ENCODE results near the gene RBM22. TPM values are rescaled to one million over a fixed set of nuclear protein-coding genes. Genes with fewer than 3 reads are reported as not detected.
"Not testable (repeated sequence)": the region's sequence is repeated elsewhere in the genome, so short reads cannot be mapped to it uniquely, and the experiment has no call there.

RBM22 gene
- 10 to 100 TPM; 40.1 to 46.9 TPM for total RNA-seq
- polyA plus RNA-seq = 10 to 100 TPM; 16.8 to 41.8 TPM
- long read RNA-seq, donor 1, transcript RBM22-201 (11 exons, 2,342 nt) = major isoform, 33 of 42 reads
- long read RNA-seq, donor 1, partial matches to known transcripts = 9 of 42 reads
- long read RNA-seq, donor 1, other reads (novel, unspliced or antisense) = 0 of 42 reads
- long read RNA-seq, donor 2, transcript RBM22-201 (11 exons, 2,342 nt) = major isoform, 11 of 19 reads
- long read RNA-seq, donor 2, partial matches to known transcripts = 6 of 19 reads
- long read RNA-seq, donor 2, other reads (novel, unspliced or antisense) = 1 of 19 reads

DNA sequence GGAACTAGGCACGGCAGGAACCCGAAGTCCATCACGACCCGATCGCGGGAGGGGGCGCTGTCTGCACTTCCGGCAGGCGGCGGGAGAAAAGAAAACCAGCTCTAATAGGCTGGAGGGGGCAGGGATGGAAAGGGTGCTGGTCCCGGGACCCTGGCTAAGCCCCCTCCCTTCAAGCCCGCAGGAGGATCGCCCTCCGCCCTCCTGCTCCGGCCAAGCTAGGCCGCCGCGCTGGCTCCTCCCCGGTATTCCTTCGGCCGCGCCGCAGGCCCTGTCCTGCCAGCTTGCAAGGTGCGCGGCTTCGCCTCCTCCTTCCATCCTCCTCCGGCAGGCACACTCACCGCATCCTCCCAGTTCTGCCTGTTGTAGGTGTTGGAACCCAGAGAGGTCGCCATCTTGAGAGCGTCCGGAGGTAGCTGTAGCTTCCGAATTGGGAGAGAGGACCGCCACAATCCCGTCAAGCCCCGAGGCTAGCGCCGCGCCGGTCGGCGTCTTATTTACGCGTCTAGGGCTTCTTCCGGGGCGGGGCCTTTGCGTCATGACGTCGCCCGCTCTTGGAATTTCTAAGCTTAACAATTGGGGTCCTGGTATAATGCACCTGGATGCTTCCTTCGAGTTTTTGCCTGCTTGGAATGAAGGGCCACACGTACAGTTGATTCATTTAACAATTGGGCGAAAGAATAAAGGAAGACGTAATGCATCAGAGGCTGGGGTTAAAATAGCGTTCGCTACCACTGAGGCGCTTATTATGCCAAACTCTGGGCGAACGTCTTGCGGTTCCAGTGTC, at the start of gene RBM22:
Gene RBM22 (minus strand): TSS at position 469 of the 784 bp plus-strand sequence. CDS start 77 bp downstream, at position 392.
- Histone ChIP-seq H3K9me3 (ENCODE audit: control insufficient read depth, low read length) (no peaks in the 10 kb centered on the region), H3K4me3 (ENCODE audit: low read length in 2 of 2) (peak within 1 kb of the TSS; percentile 68 to 94), H3K27me3 (ENCODE audit: control insufficient read depth in 1 of 2, insufficient read depth in 2 of 2, low read length in 1 of 2) (no peaks in the 10 kb centered on the region), H3K36me3 (ENCODE audit: control insufficient read depth in 1 of 2, insufficient read depth in 2 of 2, low read length in 1 of 2) (peaks cover 0 to 4% of the 10 kb centered on the region in 2 donors), H3K4me1 (ENCODE audit: control insufficient read depth in 1 of 2, insufficient read depth in 2 of 2, low read length in 2 of 2) (peaks cover 0 to 3% of the 10 kb centered on the region in 2 donors), H3K27ac (ENCODE audit: low read depth in 1 of 2, low read length in 2 of 2) (peak within 1 kb of the TSS; percentile 57 to 93)
- intact Hi-C loops (cut with DNase I) = loop anchor here (1.0 to 10.0 kb wide), 5 partner anchors 58 to 236 kb away; partner anchors contain the start of gene SMIM3 (in 1 of the 2)
- ATAC-seq (ENCODE audit: low FRiP score) = peak; percentile 99
- 0 to 1% methylated on average over 36 to 59 of the region's 59 CpGs for WGBS, 2 donors
- peak; percentile 96 to 97 for DNase-seq

GRCh38 chr5:150750469-150750868, 49.6 kb upstream of the RBM22 start:
- intact Hi-C loops (cut with DNase I) = no loop called here
- no peak for DNase-seq
- H3K4me3 ChIP-seq (ENCODE audit: low read length in 2 of 2) = no peak overlapping the region
- no peak overlapping the region for H3K27ac ChIP-seq (ENCODE audit: low read depth in 1 of 2, low read length in 2 of 2)
- H3K36me3 ChIP-seq (ENCODE audit: control insufficient read depth in 1 of 2, insufficient read depth in 2 of 2, low read length in 1 of 2) = peaks cover 2 to 3% of the 10 kb centered on the region in 2 donors
- ATAC-seq (ENCODE audit: low FRiP score) = no peak
- 51 to 56% methylated on average over 2 of the region's 2 CpGs for WGBS, 2 donors
- H3K4me1 ChIP-seq (ENCODE audit: control insufficient read depth in 1 of 2, insufficient read depth in 2 of 2, low read length in 2 of 2) = no peaks in the 10 kb centered on the region
- H3K9me3 ChIP-seq (ENCODE audit: control insufficient read depth, low read length) = no peaks in the 10 kb centered on the region
- H3K27me3 ChIP-seq (ENCODE audit: control insufficient read depth in 1 of 2, insufficient read depth in 2 of 2, low read length in 1 of 2) = no peaks in the 10 kb centered on the region

DNA sequence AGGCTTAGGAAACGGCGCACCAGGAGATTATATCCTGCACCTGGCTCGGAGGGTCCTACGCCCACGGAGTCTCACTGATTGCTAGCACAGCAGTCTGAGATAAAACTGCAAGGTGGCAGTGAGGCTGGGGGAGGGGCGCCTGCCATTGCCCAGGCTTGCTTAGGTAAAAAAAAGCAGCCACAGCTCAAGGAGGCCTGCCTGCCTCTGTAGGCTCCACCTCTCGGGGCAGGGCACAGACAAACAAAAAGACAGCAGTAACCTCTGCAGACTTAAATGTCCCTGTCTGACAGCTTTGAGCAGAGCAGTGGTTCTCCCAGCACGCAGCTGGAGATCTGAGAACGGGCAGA, 42.3 kb upstream of the RBM22 start:
- H3K27ac ChIP-seq (ENCODE audit: low read depth in 1 of 2, low read length in 2 of 2); H3K4me3 ChIP-seq (ENCODE audit: low read length in 2 of 2); H3K27me3 ChIP-seq (ENCODE audit: control insufficient read depth in 1 of 2, insufficient read depth in 2 of 2, low read length in 1 of 2); DNase-seq; ATAC-seq (ENCODE audit: low FRiP score); H3K9me3 ChIP-seq (ENCODE audit: control insufficient read depth, low read length); H3K36me3 ChIP-seq (ENCODE audit: control insufficient read depth in 1 of 2, insufficient read depth in 2 of 2, low read length in 1 of 2); H3K4me1 ChIP-seq (ENCODE audit: control insufficient read depth in 1 of 2, insufficient read depth in 2 of 2, low read length in 2 of 2); intact Hi-C loops (cut with DNase I): not testable (repeated sequence)
- WGBS, 2 donors = 96 to 98% methylated on average over 7 to 9 of the region's 9 CpGs

- DNase-seq; H3K4me1 ChIP-seq (ENCODE audit: control insufficient read depth in 1 of 2, insufficient read depth in 2 of 2, low read length in 2 of 2); H3K9me3 ChIP-seq (ENCODE audit: control insufficient read depth, low read length); H3K36me3 ChIP-seq (ENCODE audit: control insufficient read depth in 1 of 2, insufficient read depth in 2 of 2, low read length in 1 of 2); H3K27me3 ChIP-seq (ENCODE audit: control insufficient read depth in 1 of 2, insufficient read depth in 2 of 2, low read length in 1 of 2); intact Hi-C loops (cut with DNase I); H3K27ac ChIP-seq (ENCODE audit: low read depth in 1 of 2, low read length in 2 of 2); H3K4me3 ChIP-seq (ENCODE audit: low read length in 2 of 2); ATAC-seq (ENCODE audit: low FRiP score): not testable (repeated sequence)
- 88 to 93% methylated on average over 17 to 18 of the region's 18 CpGs for WGBS, 2 donors
Measured at GRCh38 chr5:150742455-150743141, 41.7 kb upstream of the RBM22 start.

GRCh38 chr5:150740992-150741391, 40.1 kb upstream of the RBM22 start:
- Histone ChIP-seq H3K27me3 (ENCODE audit: control insufficient read depth in 1 of 2, insufficient read depth in 2 of 2, low read length in 1 of 2) (no peaks in the 10 kb centered on the region), H3K27ac (ENCODE audit: low read depth in 1 of 2, low read length in 2 of 2) (no peak overlapping the region), H3K36me3 (ENCODE audit: control insufficient read depth in 1 of 2, insufficient read depth in 2 of 2, low read length in 1 of 2) (no peaks in the 10 kb centered on the region), H3K4me3 (ENCODE audit: low read length in 2 of 2) (no peak overlapping the region), H3K9me3 (ENCODE audit: control insufficient read depth, low read length) (no peaks in the 10 kb centered on the region), H3K4me1 (ENCODE audit: control insufficient read depth in 1 of 2, insufficient read depth in 2 of 2, low read length in 2 of 2) (no peaks in the 10 kb centered on the region)
- DNase-seq = no peak
- no peak for ATAC-seq (ENCODE audit: low FRiP score)
- intact Hi-C loops (cut with DNase I) = no loop called here

DNA sequence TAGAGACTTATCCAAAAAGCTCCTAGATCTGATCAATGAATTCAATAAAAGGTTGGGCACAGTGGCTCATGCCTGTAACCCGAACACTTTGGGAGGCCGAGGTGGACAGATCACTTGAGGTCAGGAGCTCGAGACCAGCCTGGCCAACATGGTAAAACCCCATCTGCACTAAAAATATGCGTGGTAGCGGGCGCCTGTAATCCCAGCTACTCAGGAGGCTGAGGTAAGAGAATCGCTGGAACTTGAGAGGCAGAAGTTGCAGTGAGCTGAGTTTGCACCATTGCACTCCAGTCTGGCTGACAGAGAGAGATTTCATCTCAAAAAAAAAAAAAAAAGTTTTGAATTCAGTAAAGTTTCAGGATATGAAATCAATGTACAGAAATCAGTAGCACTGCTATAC, 38.0 kb upstream of the RBM22 start:
- H3K27ac ChIP-seq (ENCODE audit: low read depth in 1 of 2, low read length in 2 of 2) = no peak overlapping the region
- no peaks in the 10 kb centered on the region for H3K27me3 ChIP-seq (ENCODE audit: control insufficient read depth in 1 of 2, insufficient read depth in 2 of 2, low read length in 1 of 2)
- DNase-seq = no peak
- no peak for ATAC-seq (ENCODE audit: low FRiP score)
- intact Hi-C loops (cut with DNase I) = no loop called here
- WGBS, 2 donors = 95% methylated on average over 7 of the region's 7 CpGs
- no peak overlapping the region for H3K4me3 ChIP-seq (ENCODE audit: low read length in 2 of 2)
- peaks cover 0 to 2% of the 10 kb centered on the region in 2 donors for H3K36me3 ChIP-seq (ENCODE audit: control insufficient read depth in 1 of 2, insufficient read depth in 2 of 2, low read length in 1 of 2)
- no peaks in the 10 kb centered on the region for H3K9me3 ChIP-seq (ENCODE audit: control insufficient read depth, low read length)
- H3K4me1 ChIP-seq (ENCODE audit: control insufficient read depth in 1 of 2, insufficient read depth in 2 of 2, low read length in 2 of 2) = no peaks in the 10 kb centered on the region

- peak; percentile 60 for ATAC-seq (ENCODE audit: low FRiP score)
- Histone ChIP-seq H3K4me1 (ENCODE audit: control insufficient read depth in 1 of 2, insufficient read depth in 2 of 2, low read length in 2 of 2) (no peaks in the 10 kb centered on the region), H3K27me3 (ENCODE audit: control insufficient read depth in 1 of 2, insufficient read depth in 2 of 2, low read length in 1 of 2) (no peaks in the 10 kb centered on the region), H3K27ac (ENCODE audit: low read depth in 1 of 2, low read length in 2 of 2) (no peak overlapping the region), H3K4me3 (ENCODE audit: low read length in 2 of 2) (no peak overlapping the region), H3K36me3 (ENCODE audit: control insufficient read depth in 1 of 2, insufficient read depth in 2 of 2, low read length in 1 of 2) (peaks cover 2 to 4% of the 10 kb centered on the region in 2 donors), H3K9me3 (ENCODE audit: control insufficient read depth, low read length) (no peaks in the 10 kb centered on the region)
- WGBS, 2 donors = 93 to 94% methylated on average over 7 of the region's 7 CpGs
- DNase-seq = peak in 1 of 2 donors; percentile 86
- intact Hi-C loops (cut with DNase I) = no loop called here
Measured at GRCh38 chr5:150734579-150735384, 33.9 kb upstream of the RBM22 start.

DNA sequence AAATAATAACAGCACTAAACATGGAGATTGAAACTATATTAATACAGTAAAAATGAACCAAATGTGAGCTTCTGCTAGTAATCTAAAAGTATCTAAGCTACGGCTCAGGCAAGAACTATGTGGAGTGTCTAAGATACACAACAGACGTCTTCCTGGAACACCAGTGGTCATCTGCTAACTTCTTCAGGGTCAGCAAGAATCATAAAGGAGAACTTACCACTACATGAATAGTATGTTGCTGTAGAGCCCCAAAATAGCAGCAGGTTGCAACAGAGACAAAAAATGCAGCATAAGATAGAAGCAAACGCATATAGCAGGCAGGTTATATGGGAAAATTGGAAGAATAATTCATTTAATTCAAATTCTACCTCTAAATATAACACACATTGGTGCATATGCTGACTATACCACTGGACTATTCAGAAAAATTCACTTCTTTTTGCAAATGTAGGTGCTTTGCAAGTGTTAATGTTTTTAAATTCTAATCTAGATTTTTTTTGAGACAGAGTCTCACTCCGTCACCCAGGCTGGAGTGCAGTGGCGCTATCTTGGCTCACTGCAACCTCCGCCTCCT, 30.9 kb upstream of the RBM22 start:
- H3K9me3 ChIP-seq (ENCODE audit: control insufficient read depth, low read length) = no peaks in the 10 kb centered on the region
- peaks cover 2 to 6% of the 10 kb centered on the region in 2 donors for H3K36me3 ChIP-seq (ENCODE audit: control insufficient read depth in 1 of 2, insufficient read depth in 2 of 2, low read length in 1 of 2)
- intact Hi-C loops (cut with DNase I) = no loop called here
- DNase-seq (no peak), ATAC-seq (ENCODE audit: low FRiP score) (no peak)
- 87% methylated on average over 6 of the region's 6 CpGs for WGBS, 2 donors
- H3K4me1 ChIP-seq (ENCODE audit: control insufficient read depth in 1 of 2, insufficient read depth in 2 of 2, low read length in 2 of 2) = no peaks in the 10 kb centered on the region
- H3K4me3 ChIP-seq (ENCODE audit: low read length in 2 of 2) = no peak overlapping the region
- no peaks in the 10 kb centered on the region for H3K27me3 ChIP-seq (ENCODE audit: control insufficient read depth in 1 of 2, insufficient read depth in 2 of 2, low read length in 1 of 2)
- no peak overlapping the region for H3K27ac ChIP-seq (ENCODE audit: low read depth in 1 of 2, low read length in 2 of 2)
